ENCODE data around the gene MSRB3. TPM values are rescaled to one million over a fixed set of nuclear protein-coding genes. Genes with fewer than 3 reads are reported as not detected.

The MSRB3 gene
- total RNA-seq, 1 experiment from 2014 or later = 1.1 TPM

- no peak overlapping the region for H2AFZ ChIP-seq (ENCODE audit: low read length)
Measured at GRCh38 chr12:65274602-65275272, 3.7 kb upstream of the MSRB3 start.

More at GRCh38 chr12:65274602-65275272, 3.7 kb upstream of the MSRB3 start:
- TF ChIP-seq CTCF (conservative IDR thresholded peaks at IDR 0.05) = no peak
- H3K4me2 ChIP-seq (ENCODE audit: insufficient read depth, insufficient read length, low read length) = no peak overlapping the region
- H3K27me3 Mint-ChIP-seq (ENCODE audit: low read depth) = peaks cover 23% of the 10 kb centered on the region
- no peak overlapping the region for H3K23ac ChIP-seq (ENCODE audit: insufficient read length, low read depth, low read length)
- H4K5ac ChIP-seq (ENCODE audit: insufficient read length, low read depth, low read length) = no peak overlapping the region
- no peaks in the 10 kb centered on the region for H3K36me3 Mint-ChIP-seq (ENCODE audit: insufficient read depth in 1 of 3, low read depth in 3 of 3)
- no peak overlapping the region for H3T11ph ChIP-seq (ENCODE audit: low read length)
- H2AK5ac ChIP-seq (ENCODE audit: insufficient read length, low read length) = no peak overlapping the region
- no peak overlapping the region for H2BK12ac ChIP-seq (ENCODE audit: insufficient read length, low read depth, low read length)
- no peak overlapping the region for H3K4ac ChIP-seq (ENCODE audit: low read depth, low read length)
- peaks cover 3% of the 10 kb centered on the region; the same call in 1 of the 2 replicates for H3K4me1 ChIP-seq (ENCODE audit: insufficient read depth, low read length)
- no peaks in the 10 kb centered on the region; a peak in 1 of 5 replicates for H3K9me3 Mint-ChIP-seq
- no peak overlapping the region for H4K91ac ChIP-seq (ENCODE audit: insufficient read length, low read depth, low read length)
- no peak overlapping the region for H2BK5ac ChIP-seq (ENCODE audit: insufficient read length, low read length)
- no peak overlapping the region for H3K27ac Mint-ChIP-seq
- H3K79me2 ChIP-seq (ENCODE audit: insufficient read depth, low read length) = no peaks in the 10 kb centered on the region
- H3K79me1 ChIP-seq (ENCODE audit: insufficient read depth, low read depth, low read length, poor library complexity, severe bottlenecking) = no peaks in the 10 kb centered on the region
- no peak for DNase-seq
- no peak overlapping the region for H3K56ac ChIP-seq (ENCODE audit: insufficient read length, low read depth, low read length)
- H3K27me3 ChIP-seq (ENCODE audit: insufficient read depth, low read length) = peaks cover 2% of the 10 kb centered on the region; the same call in 1 of the 2 replicates
- no peak overlapping the region for H2BK20ac ChIP-seq (ENCODE audit: low read depth, low read length, poor library complexity, severe bottlenecking)
- peaks cover 8% of the 10 kb centered on the region for H3K23me2 ChIP-seq (ENCODE audit: insufficient read length, low read depth, low read length, poor library complexity, severe bottlenecking)
- H3K9ac ChIP-seq (ENCODE audit: extremely low read depth, insufficient read length, low read length) = no peak overlapping the region
- H3K4me3 Mint-ChIP-seq = no peak overlapping the region
- H3K18ac ChIP-seq (ENCODE audit: insufficient read length, low read depth, low read length) = no peak overlapping the region
- H4K20me1 ChIP-seq (ENCODE audit: control insufficient read depth, insufficient read depth, insufficient read length) = no peaks in the 10 kb centered on the region
- H3K4me1 Mint-ChIP-seq = peaks cover 10 to 19% of the 10 kb centered on the region in 2 experiments
- no peak overlapping the region for H2BK120ac ChIP-seq (ENCODE audit: low read depth, low read length, poor library complexity, severe bottlenecking)
- no peak overlapping the region for H3K14ac ChIP-seq (ENCODE audit: insufficient read depth, low read length)
- WGBS (ENCODE audit: extremely low coverage, insufficient read length, low lambda C conversion rate) = no CpG with 5 or more reads among the region's 7 CpGs
- no peak overlapping the region for H4K8ac ChIP-seq (replicated peaks; ENCODE audit: insufficient read length, low read depth, low read length)
- no peak overlapping the region for H3K27ac ChIP-seq (ENCODE audit: insufficient read length, low read depth, low read length)
- no peak overlapping the region for H2BK15ac ChIP-seq (ENCODE audit: low read depth, low read length)
- no peaks in the 10 kb centered on the region for H3K9me3 ChIP-seq (ENCODE audit: control insufficient read depth, low read depth, low read length)
